Esophagus squamous epithelium (tissue), 4 donors: ENCODE data around the gene PPY.

ENCODE experiments used
- CTCF ChIP-seq, 6 experiments: fragments of 450-650 bp in 4 of 6; fragments of 200-600 bp in 2 of 6; sonication (generic) in 2 of 6; IDR thresholded peaks; one replicate each; pipeline ENCODE4 v1.5.1; 2016 to 2019; ENCODE audit warnings: antibody characterized with exemption in 6 of 6, mild to moderate bottlenecking in 4 of 6, moderate library complexity in 4 of 6
- POLR2A ChIP-seq, 4 donors: fragments of 450-650 bp; IDR thresholded peaks; one replicate each; pipeline ENCODE4 v1.6.1; 2017; ENCODE audit warnings: antibody characterized with exemption in 4 of 4, mild to moderate bottlenecking in 4 of 4, moderate library complexity in 3 of 4

DNA sequence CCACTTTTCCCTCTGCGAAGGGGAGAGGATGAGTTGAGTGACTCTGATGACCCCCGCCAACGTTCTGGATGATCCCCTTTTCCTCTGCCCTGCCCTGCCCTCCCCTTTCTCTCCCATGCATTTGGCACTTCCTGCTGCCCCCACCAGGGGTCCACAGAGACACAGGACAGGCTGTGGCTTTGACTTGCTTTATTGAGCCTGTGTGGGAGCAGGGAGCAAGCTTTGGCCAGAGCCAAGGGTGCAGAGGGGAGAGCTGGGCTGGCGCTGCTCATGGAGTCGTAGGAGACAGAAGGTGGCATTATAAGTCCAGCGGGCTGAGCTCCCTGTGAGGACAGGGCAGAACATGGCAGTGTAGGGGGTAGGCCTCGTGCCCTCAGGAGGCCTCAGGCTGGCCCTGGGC lies 1.6 kb downstream of the PPY start:
- peak in 3 of 6 experiments; percentile 12 to 18 (median 14) for TF ChIP-seq CTCF (IDR thresholded peaks at IDR 0.05)
- no peak for TF ChIP-seq POLR2A (IDR thresholded peaks at IDR 0.05)
